HG03520 (cell line): Measurements from ENCODE around the gene PCLO.
"Not testable (repeated sequence)": the region's sequence is repeated elsewhere in the genome, so short reads cannot be mapped to it uniquely, and the experiment has no call there.

Source experiments
- ATAC-seq: cut with Tn5 transposase; IDR thresholded peaks from one replicate; pipeline ENCODE4 v1.9.1; 2021; ENCODE audit warnings: mild to moderate bottlenecking, moderate library complexity; ENCODE audit not compliant: unreplicated experiment

The PCLO gene

DNA sequence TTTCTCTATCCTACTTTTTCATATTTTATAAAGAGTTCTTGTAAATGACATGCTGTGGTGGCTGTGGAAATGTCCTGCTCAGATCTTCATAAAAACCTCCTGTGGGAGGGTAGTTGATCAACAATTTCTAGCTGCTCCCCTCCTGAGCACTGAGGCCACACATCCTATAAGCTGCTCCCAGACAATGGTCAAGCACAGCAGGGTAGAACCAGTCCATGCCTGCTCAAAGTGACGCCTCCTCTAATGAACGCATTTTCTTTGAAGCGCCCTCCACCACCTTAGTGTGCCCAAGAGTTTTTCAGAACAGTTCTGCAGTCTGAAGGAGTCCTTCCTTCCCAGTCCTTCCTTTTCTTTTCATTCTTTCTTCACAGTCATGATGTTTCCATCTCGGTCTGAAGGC lies 420.5 kb downstream of the PCLO start:
- ATAC-seq, result no peak

DNA sequence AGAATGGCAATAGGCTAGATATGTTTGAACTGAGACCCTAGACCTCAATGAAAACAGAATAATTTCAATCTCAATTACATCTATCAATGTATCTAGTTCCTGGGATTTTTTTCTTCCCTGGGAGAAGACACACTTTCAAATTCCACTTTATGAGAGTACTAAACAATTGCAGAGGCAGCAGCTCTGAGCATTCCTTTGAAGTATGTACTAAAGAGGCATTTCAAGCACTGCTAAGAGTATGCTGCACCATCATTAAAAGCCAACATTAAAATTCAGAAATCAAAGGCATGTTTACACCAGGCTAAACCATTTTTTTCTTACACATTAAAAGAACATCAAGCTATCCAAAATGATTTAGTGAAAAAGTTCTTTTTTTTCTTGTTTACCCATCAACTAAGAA lies 421.2 kb downstream of the PCLO start:
- no peak for ATAC-seq

DNA sequence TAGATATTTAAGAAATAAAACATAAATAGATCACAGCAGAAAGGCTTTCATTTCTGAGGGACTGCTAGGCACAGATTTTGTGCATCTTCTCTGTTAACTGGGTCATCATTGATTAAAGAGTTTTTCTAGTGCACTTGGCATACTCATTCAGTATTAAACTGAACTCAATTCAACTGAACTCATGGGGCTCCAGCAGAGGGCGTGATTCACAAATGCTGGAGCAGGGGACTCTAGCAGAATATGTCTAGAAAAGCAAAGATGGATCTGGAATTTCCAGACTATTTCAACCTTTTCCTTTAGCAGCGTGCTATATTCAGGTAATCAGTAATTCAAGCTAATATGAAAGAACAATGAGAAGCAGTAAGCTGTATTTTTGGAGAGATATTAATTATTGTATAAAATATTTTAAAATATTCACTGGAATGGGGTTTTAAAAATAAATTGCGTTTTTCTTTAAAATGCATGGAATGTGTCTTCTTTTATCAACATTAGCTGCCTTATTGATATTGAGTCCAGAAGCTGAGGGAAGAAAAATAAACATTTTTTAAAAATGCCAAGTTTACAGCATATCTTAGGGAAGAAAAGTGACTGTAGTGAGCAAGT lies 422.3 kb downstream of the PCLO start:
- no peak for ATAC-seq

DNA sequence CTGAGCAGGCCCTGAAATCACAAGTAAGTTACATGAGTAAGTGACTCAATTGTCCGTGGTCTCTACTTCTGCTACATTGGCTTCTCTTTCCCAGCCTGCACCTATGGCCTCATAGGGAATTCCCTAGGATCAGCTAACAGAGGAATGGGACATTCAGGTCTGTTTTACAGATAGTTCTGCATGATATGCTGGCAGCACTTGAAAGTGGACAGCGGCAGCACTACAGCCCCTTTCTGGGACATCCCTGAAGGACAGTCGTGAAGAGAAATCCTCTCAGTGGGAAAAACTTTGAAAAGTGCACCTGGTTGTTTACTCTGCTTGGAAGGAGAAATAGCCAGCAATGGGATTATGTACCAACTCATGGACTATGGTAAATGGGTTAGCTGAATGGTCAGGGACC lies 426.1 kb downstream of the PCLO start:
- ATAC-seq, result no peak

DNA sequence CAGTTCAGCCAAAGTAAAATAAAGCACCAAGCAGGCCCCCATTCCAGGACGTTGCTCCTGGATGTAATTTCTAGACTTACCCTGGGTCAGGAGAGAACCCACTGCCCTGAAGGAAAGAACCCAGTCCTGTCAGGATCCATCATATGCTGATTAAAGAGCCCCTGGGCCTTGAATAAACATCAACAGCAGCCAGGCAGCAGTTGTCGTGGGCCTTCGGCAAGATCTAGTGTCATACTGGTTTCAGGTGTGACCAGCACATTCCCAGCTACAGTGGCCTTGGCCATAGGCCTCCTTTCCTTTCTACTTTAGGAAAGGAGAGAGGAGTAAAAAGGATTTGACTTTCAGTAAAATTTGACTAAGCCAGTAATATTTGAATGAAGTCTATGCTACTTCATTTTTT lies 430.0 kb downstream of the PCLO start:
- no peak for ATAC-seq

DNA sequence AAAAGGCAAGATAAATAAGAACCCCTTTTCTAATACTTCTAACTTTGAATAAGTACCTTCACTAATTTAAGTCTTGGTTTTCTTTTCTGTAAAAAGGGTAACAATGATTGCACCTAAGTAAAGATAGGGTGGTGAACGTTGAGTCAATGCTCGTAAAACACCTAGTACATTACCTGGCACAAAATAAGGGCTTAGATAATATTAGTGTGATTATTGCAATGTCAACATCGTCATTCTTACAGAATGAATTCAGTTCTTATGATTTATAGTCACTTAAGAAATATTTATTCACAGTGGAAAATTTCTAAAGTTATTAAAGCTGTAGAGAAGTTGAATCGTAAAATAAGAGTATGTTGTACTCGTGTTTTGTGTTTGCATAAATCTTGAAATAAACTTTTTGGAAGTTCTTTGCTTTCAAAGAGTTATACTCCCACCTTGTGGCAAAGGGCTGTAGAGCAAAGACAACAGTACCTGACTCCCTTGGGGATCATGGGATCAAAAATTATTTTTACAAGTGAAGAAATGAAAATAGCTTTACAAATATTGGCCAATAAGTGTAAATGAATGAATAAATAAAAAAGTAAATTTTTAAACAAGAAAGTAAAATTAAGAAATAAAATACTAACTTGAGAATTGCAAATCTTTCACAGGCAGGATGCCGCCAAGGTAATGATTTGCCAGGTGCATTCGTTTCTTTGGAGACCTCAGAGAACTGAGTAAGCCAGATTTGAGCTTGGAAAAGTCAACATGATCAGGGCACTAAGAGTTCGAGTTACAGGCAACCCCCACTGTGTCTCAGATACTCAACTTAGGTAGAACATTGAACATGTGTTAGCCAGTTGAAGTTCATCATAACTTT lies 433.3 kb downstream of the PCLO start:
- no peak for ATAC-seq

DNA sequence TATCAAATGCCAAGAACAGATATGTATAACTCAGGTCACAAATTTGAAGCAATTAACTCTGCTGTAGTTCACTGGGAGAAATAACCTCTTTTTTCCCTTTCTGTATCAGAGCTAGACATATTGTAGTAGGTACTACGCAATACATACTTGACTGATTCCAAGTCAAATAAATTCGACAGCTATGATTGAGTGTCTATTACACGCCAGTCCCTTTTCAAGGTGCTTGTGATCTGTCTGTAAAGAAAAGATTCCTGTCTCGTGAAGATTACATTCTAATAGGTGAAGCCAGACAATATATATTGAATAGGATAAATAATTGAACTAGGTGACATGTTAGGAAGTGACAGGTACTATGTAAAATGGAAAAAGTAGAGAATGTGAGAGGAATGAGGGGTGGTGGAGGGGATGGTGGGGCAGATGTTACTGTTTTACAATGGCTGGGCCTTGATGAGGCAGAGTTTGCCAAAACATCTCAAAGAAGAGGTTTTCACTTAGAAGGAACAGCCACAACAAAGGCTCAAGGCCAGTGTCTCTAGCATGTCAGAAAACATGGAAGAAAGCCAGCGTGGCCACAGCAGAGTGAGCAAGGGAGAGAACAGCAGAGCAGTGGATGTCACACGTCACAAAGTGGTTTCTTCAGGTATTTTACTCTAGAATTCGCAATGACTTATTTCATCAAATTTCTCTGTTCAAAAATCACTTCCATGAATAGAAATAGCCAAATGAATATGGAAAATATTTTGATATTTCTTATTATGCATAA lies 436.5 kb downstream of the PCLO start:
- no peak for ATAC-seq

DNA sequence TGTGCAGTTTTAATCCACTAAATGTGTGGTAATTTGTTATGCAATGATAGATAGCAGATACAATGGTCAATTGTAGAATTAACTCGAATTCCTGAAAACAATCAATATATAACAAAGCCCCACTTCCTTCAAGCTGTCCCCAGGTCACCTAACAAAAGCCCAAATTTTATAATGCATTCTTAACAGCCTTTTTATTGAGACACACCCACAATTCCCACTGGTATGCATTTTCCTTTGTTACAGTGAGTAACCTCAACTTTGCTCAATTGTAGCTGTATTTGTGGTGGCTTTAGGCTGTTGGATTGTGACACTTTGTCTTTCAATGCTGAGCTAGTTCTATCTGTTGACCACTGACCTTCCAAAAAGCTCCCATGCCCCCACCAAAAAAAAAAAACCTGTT lies 439.3 kb downstream of the PCLO start:
- no peak for ATAC-seq

DNA sequence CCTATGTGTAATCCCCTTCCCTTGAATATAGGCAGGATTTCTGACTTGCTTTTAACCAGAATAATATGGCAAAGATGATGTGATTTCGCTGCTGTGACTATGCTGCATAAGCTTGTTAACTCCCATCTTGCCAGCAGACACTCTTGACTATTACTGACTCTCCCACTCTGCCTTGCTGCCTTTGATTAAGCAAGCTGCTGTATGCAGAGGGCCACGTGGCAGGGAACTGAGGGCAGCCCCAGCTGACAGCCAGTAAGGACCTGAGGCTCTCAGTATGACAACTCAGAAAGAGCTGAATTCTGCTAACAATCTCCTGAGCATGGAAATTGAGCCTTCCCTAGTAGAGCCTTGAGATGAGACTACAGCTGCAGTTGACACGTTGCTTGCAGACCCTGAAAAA lies 439.7 kb downstream of the PCLO start:
- ATAC-seq, result no peak

DNA sequence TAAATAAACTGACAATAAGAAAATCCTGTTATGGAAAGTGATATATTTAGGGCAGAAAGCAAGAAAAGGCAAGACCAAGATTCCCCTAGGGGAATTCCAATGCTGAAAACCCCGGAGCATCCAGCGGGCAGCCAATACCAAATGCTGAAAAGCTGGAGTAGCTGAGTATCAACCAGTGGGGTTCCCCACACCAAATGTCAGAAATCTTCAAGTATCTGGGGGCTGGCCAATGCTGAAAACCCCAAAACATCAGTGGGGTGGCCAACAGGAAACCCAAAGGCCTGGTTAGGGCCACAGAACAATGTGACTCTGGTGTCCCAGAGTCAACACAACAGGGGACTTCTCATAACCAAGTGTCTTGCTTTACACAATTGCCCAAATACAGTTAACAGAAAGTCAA lies 447.3 kb downstream of the PCLO start:
- ATAC-seq, result no peak

DNA sequence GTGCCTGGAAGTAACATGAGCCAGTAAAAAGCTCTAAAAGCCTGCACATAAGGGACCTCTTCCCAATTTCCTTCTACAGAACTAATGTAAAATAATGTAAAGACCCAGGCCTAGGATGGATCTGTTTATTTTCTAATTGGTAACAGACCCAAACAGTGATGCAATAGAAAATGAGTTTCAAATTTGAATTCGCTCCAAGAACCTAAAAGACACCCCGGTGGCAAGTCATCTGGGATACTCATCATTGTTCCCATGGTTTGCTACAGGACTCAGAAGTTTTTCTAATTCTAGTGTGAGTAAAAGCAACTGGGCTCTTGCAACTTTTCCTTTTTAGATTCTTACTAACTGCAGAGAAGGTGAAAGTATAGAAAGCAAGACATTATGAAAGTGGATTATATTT lies 447.8 kb downstream of the PCLO start:
- ATAC-seq, result no peak

DNA sequence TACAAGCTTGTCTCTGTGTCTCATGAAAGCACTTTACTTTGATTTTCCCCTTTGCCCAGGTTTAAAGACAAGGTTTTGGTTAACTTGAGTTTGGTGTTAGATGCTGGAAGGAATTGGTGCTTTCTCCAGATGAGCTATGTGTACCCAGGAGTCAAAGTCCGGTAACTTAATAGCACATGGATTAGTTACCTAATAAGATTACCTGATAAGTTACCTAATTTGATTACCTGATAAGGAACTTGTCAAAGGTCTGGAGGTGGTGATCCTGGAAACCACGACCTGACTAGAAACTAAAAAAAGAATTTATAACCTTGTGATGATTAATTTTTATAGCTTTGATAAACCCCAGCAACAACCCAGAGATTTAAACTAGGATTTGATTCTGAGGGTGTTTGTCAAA lies 449.2 kb downstream of the PCLO start:
- no peak for ATAC-seq

DNA sequence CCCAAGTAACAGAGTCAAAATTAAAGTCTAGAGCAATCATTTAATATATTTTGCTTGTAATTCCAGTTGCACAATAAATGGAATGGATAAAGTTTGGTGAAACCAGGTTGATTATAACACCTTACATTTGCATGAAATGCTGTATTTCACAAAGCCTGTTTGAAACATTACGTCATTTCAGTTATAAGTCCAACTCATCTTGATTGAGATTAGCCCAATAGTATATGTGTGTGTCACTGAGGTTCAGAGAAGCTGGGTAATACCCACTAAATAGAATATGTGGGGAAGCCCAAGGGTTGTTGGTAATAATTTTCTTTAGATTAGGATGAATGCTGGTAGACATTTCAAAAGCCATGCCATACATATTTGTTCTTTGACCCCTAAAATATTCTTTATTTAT lies 456.3 kb downstream of the PCLO start:
- not testable (repeated sequence) for ATAC-seq

DNA sequence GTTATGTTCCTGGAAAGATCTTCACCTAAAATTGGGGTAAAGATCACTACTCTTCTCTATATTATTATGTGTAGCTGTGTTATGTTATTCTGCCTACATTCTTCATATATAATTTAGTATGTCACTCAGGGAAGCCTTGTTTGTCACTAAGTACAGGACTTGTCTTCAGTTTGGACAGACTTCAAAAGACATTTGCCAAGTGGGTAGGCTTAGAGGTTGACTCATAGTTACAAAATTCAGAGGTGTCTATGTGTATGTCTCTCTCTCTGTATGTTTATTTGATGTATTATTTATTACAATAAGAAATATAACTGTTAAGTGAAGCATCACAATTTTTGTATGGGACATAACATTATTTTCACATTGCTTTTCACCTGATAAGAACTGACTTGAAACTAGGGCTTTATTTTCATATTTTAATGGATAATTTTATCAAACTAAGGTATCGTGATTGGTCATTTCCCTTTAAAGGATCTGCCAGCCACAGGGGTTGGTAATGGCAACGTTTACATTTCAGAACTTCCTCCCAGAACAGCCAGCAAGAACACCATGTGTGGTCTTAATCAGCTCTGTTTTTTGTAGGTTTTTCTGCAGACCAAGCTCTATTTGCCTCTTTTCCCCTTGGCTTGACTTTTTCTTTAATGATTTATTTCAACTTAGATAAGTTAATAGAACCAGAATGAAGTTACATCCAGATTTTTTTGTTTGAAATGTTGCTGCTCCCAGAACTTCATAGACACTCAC lies 457.0 kb downstream of the PCLO start:
- no peak for ATAC-seq

DNA sequence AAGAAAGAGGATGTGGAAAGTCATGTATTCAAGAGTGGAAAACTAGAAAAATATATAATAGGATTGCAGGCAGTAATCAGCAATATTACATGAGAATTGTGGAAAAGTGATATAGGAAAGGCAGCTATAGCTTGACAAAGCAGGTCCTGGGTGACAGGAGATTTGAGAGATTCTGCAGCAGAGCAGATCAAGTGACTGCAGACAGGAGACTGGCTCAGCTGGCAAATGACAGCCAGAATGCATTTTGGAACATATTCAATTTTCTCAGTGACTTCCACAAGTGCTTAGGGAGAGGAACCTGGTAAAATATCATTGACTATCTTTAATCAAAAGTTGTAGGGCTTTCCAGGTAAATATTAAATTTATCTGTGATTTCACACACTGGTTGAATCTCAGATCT lies 458.6 kb downstream of the PCLO start:
- ATAC-seq, result no peak
